ENCODE measurements around the gene INPP4A.
"Not testable (repeated sequence)": the region's sequence is repeated elsewhere in the genome, so short reads cannot be mapped to it uniquely, and the experiment has no call there.

Gene INPP4A

DNA sequence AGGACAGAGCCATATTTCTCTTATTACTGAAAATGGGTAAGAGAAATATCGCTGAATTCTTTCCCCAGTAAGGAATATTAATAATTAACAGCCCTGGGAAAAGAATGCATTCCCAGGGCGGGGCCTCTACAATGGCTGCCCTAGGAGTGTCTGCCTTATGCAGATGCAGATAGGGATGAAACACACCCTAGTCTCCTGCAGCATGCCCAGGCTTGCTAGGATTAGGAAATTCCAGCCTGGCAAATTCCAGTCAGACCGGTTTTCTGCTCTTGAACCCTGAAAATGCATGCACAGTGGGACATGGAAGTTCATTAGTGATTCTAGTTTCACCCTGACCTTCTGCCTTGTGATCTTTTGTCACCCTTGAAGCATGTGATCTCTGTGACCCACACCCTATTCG is 9.0 kb upstream of the INPP4A start:
- H3K27me3 ChIP-seq (ENCODE audit: control insufficient read depth in 5 of 5, insufficient read depth in 4 of 5, low read length in 5 of 5); H3K4me3 ChIP-seq (ENCODE audit: low read depth in 1 of 5, low read length in 5 of 5); H3K9ac ChIP-seq (ENCODE audit: low read length in 5 of 5); H3K36me3 ChIP-seq (ENCODE audit: control insufficient read depth in 5 of 5, insufficient read depth in 5 of 5, low read length in 5 of 5); H3K4me1 ChIP-seq (ENCODE audit: control insufficient read depth in 5 of 5, insufficient read depth in 5 of 5, low read length in 5 of 5); H3K27ac ChIP-seq (ENCODE audit: low read depth, low read length): not testable (repeated sequence)
- H3K9me3 ChIP-seq (ENCODE audit: control insufficient read depth in 5 of 5, low read length in 5 of 5), result peaks cover 0 to 10% (median 4%) of the 10 kb centered on the region in 5 donors

DNA sequence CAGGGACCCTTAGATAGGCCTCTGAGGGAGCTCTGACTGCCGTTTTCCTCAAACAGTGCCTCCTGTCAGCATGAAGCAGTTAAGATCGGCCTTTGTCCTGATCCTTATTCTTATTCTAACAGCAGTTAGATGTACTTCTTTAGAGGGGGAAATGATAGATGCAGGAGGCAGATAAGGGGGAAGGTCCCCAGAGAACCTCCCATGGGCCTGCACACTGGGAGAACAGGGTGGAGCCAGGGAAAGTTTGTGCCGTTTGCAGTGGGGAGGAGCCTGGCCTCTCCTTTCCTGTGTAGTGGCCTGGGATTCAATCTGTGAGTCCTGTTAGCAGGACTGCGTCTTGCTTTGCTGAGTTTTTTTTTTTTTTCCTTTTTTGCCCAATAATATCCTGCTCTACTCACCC is 7.9 kb upstream of the INPP4A start:
- H3K36me3 ChIP-seq (ENCODE audit: control insufficient read depth in 5 of 5, insufficient read depth in 5 of 5, low read length in 5 of 5), result no peaks in the 10 kb centered on the region
- H3K9me3 ChIP-seq (ENCODE audit: control insufficient read depth in 5 of 5, low read length in 5 of 5), result peaks cover 0 to 10% (median 4%) of the 10 kb centered on the region in 5 donors
- H3K4me3 ChIP-seq (ENCODE audit: low read depth in 1 of 5, low read length in 5 of 5), result no peak overlapping the region
- H3K27me3 ChIP-seq (ENCODE audit: control insufficient read depth in 5 of 5, insufficient read depth in 4 of 5, low read length in 5 of 5), result no peaks in the 10 kb centered on the region
- H3K27ac ChIP-seq (ENCODE audit: low read depth, low read length), result no peak overlapping the region
- peaks cover 0 to 8% (median 0%) of the 10 kb centered on the region in 5 donors for H3K4me1 ChIP-seq (ENCODE audit: control insufficient read depth in 5 of 5, insufficient read depth in 5 of 5, low read length in 5 of 5)
- no peak overlapping the region for H3K9ac ChIP-seq (ENCODE audit: low read length in 5 of 5)

DNA sequence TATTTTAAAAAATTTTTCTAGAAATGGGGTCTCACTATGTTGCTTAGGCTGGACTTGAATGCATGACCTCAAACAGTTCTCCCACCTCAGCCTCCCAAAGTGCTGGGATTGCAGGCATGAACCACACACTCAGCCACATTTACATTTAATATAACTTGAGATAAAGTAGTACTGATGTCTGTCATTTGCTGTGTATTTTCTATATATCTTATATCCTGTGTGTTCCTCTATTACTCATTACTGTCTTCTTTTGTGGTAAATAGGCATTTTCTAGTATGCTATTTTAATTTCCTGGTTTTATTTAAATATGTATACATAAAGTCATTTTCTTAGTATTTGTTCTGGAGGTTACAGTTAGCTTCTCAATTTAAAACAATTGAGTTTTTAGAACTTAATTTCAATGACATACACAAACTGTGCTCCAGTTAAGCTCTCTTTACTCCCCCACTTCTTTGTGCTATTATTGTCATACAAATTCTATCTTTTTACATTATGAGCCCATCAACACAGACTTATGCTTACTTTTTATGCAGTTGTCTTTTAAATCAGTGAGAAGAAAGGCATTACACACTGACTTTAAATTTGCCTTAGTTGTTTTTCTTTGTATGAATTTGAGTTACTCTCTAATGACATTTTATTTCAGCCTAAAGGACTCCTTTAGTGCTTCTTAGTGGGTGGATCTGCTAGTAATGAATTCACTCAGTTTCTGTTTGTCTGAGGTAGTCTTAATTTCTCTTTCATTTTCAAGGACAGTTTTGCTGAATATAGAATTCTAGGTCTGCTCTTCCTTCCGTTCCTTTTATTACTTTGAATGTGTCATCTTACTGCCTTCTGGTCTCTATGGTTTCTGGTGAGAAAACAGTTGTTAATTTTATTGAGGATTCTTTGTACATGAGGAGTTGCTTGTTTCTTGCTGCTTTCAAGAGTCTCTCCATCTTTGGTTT is 6.2 kb upstream of the INPP4A start:
- Histone ChIP-seq H3K4me3 (ENCODE audit: low read depth in 1 of 5, low read length in 5 of 5) (no peak overlapping the region), H3K9me3 (ENCODE audit: control insufficient read depth in 5 of 5, low read length in 5 of 5) (peaks cover 0 to 8% (median 4%) of the 10 kb centered on the region in 5 donors), H3K27me3 (ENCODE audit: control insufficient read depth in 5 of 5, insufficient read depth in 4 of 5, low read length in 5 of 5) (no peaks in the 10 kb centered on the region), H3K36me3 (ENCODE audit: control insufficient read depth in 5 of 5, insufficient read depth in 5 of 5, low read length in 5 of 5) (no peaks in the 10 kb centered on the region), H3K9ac (ENCODE audit: low read length in 5 of 5) (no peak overlapping the region), H3K27ac (ENCODE audit: low read depth, low read length) (no peak overlapping the region), H3K4me1 (ENCODE audit: control insufficient read depth in 5 of 5, insufficient read depth in 5 of 5, low read length in 5 of 5) (peaks cover 0 to 8% (median 0%) of the 10 kb centered on the region in 5 donors)

DNA sequence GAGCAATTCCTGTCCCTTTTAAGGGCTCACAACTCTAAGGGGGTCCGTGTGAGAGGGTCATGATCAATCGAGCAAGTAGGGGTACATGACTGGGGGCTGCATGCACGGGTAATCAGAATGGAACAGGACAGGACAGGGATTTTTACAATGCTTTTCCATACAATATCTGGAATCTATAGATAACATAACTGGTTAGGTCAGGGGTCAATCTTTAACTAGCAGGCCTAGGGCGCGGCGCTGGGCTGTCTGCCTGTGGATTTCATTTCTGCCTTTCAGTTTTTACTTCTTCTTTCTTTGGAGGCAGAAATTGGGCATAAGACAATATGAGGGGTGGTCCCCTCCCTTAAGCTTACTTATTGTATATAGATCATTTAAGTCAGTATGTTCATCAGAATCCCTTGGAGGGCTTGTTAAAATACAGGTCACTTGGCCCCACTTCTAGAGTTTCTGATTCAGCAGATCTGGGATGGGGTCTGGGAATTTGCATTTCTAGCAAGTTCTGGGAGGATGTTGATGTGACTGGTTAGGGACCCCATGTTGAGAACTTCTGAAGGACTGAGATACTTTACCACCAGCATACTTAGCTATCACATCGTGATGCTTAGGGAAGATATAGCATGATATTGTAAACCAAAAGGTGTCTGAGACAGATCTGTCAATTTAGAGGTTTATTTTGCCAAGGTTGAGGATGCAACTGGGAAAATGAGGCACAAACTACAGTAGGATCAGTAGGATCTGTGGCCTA is 2.8 kb upstream of the INPP4A start:
- H3K9me3 ChIP-seq (ENCODE audit: control insufficient read depth in 5 of 5, low read length in 5 of 5), result peaks cover 0 to 3% (median 0%) of the 10 kb centered on the region in 5 donors
- H3K27ac ChIP-seq (ENCODE audit: low read depth, low read length), result no peak overlapping the region
- H3K27me3 ChIP-seq (ENCODE audit: control insufficient read depth in 5 of 5, insufficient read depth in 4 of 5, low read length in 5 of 5), result no peaks in the 10 kb centered on the region
- no peaks in the 10 kb centered on the region for H3K36me3 ChIP-seq (ENCODE audit: control insufficient read depth in 5 of 5, insufficient read depth in 5 of 5, low read length in 5 of 5)
- no peak overlapping the region for H3K9ac ChIP-seq (ENCODE audit: low read length in 5 of 5)
- no peak overlapping the region for H3K4me3 ChIP-seq (ENCODE audit: low read depth in 1 of 5, low read length in 5 of 5)
- peaks cover 0 to 25% (median 20%) of the 10 kb centered on the region in 5 donors for H3K4me1 ChIP-seq (ENCODE audit: control insufficient read depth in 5 of 5, insufficient read depth in 5 of 5, low read length in 5 of 5)

DNA sequence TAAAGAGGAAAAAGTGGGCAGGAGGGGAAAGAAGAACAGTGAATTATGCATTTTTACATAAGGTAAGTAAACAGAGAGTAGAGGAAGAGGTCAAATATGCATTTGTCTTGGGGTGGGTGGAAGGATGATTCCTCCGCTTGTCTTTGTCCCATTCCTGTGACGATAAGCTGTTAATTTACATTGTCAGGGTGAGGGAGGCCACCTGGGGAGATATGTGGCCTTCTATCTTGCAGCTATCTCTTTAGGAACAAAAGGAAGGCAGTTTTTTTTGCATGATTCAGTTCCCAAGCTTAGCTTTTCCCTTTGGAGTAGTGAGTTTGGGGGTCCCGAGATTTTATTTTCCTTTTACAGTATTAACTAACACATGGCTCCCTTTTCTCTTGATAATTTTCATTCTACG is 2.2 kb upstream of the INPP4A start:
- Histone ChIP-seq H3K27me3 (ENCODE audit: control insufficient read depth in 5 of 5, insufficient read depth in 4 of 5, low read length in 5 of 5) (no peaks in the 10 kb centered on the region), H3K9me3 (ENCODE audit: control insufficient read depth in 5 of 5, low read length in 5 of 5) (peaks cover 0 to 3% (median 0%) of the 10 kb centered on the region in 5 donors), H3K4me1 (ENCODE audit: control insufficient read depth in 5 of 5, insufficient read depth in 5 of 5, low read length in 5 of 5) (peaks cover 0 to 22% (median 20%) of the 10 kb centered on the region in 5 donors), H3K27ac (ENCODE audit: low read depth, low read length) (no peak overlapping the region), H3K9ac (ENCODE audit: low read length in 5 of 5) (no peak overlapping the region), H3K36me3 (ENCODE audit: control insufficient read depth in 5 of 5, insufficient read depth in 5 of 5, low read length in 5 of 5) (no peaks in the 10 kb centered on the region), H3K4me3 (ENCODE audit: low read depth in 1 of 5, low read length in 5 of 5) (no peak overlapping the region)

DNA sequence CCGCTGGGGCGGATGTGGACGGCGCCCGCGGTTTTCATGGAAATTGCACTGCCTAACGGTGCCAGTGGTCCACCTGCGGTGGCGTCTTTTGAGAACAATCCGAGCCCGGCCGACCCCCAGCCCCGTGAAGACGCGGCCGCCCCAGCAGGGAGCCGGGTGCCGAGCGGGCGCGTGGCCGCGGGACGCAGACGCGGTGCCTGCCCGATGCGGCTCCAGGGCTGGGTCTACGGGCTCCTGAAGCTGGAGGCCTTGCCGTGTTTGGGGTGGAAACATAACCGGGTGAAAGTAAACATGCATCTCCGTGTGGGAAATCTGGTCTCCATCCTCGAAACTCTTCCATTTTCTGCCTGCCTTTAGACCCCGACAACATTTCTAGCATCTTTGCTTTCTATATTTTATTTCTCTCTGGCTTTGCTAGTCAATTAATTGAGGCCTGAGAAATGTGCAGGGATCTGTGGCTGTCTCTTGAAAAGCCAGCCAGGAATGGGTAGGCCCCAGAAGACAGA is 572 bp downstream of the INPP4A start:
- no peaks in the 10 kb centered on the region for H3K9me3 ChIP-seq (ENCODE audit: control insufficient read depth in 5 of 5, low read length in 5 of 5)
- peak overlapping the region; percentile 65 for H3K27ac ChIP-seq (ENCODE audit: low read depth, low read length)
- peak overlapping the region; percentile 71 to 88 (median 87) for H3K4me3 ChIP-seq (ENCODE audit: low read depth in 1 of 5, low read length in 5 of 5)
- H3K27me3 ChIP-seq (ENCODE audit: control insufficient read depth in 5 of 5, insufficient read depth in 4 of 5, low read length in 5 of 5), result no peaks in the 10 kb centered on the region
- no peaks in the 10 kb centered on the region for H3K36me3 ChIP-seq (ENCODE audit: control insufficient read depth in 5 of 5, insufficient read depth in 5 of 5, low read length in 5 of 5)
- H3K9ac ChIP-seq (ENCODE audit: low read length in 5 of 5), result peak overlapping the region; percentile 77 to 89 (median 79)
- peaks cover 0 to 22% (median 20%) of the 10 kb centered on the region in 5 donors for H3K4me1 ChIP-seq (ENCODE audit: control insufficient read depth in 5 of 5, insufficient read depth in 5 of 5, low read length in 5 of 5)

DNA sequence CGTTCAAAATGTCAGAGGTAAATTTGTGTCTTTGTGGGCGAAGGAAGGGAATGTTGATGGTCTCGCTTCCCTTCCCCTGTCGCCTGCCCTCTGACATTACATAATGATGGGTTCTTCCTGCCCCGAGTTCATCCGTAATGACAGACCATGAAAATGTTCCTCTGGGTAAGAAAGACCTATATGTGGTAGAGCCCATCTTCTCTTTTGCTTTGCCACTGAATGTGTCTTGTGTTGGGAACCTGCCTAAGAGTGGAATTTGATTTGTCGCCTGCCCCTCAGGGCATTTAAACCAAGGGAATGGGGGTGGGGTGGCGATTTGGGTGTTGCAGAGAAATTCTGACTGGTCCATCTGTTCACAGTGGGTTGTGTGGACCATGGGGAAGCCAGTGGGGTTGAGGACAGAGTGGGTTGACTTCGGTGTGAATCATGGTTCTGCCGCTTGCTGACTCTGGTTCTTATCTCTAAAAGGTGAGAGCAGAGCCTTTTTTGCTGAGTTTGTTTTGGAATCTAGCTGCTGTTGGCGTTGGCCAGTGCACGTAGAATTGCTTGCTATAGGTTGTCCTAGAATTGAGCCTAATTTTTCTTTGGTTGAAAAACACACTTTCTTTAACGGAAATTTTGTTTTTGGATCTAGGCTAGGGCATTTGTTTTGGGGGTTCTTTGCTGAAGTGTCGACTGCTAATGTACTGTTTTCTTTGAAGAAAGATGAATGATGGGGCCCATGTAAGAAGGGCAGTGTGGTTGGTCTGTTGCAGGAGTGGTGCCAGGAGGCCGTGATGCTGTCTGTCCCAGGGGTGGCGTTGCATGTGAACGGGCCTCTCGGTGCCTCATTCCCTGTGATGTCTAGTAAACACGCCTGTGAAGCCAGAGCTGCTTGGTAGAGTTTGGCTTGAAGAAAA is 1.3 kb downstream of the INPP4A start:
- H3K4me3 ChIP-seq (ENCODE audit: low read depth in 1 of 5, low read length in 5 of 5), result peak overlapping the region; percentile 71 to 88 (median 87)
- H3K9ac ChIP-seq (ENCODE audit: low read length in 5 of 5), result peak overlapping the region; percentile 77 to 89 (median 79)
- H3K36me3 ChIP-seq (ENCODE audit: control insufficient read depth in 5 of 5, insufficient read depth in 5 of 5, low read length in 5 of 5), result no peaks in the 10 kb centered on the region
- no peaks in the 10 kb centered on the region for H3K9me3 ChIP-seq (ENCODE audit: control insufficient read depth in 5 of 5, low read length in 5 of 5)
- H3K27ac ChIP-seq (ENCODE audit: low read depth, low read length), result peak overlapping the region; percentile 65
- H3K27me3 ChIP-seq (ENCODE audit: control insufficient read depth in 5 of 5, insufficient read depth in 4 of 5, low read length in 5 of 5), result no peaks in the 10 kb centered on the region
- H3K4me1 ChIP-seq (ENCODE audit: control insufficient read depth in 5 of 5, insufficient read depth in 5 of 5, low read length in 5 of 5), result peaks cover 0 to 24% (median 23%) of the 10 kb centered on the region in 5 donors

DNA sequence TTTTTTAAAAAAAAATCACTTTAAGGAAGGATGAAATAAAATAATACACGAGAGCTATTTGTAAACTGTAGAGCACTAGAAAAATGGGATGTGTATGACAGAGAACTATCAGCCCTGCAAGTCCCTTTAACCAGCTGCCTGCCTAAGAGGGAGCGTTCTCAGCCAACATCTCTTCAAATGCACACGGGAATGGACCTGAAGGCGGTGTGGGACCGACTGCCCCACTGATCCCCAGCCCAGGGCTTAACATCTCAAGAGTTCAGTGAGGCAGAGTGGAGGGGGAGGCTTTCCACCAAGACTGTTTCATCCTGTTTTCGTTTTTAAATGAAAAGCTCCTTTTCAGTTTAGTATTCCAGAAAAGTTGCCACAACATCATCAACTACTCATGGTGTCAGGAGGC is 2.2 kb downstream of the INPP4A start:
- peaks cover 0 to 29% (median 24%) of the 10 kb centered on the region in 5 donors for H3K4me1 ChIP-seq (ENCODE audit: control insufficient read depth in 5 of 5, insufficient read depth in 5 of 5, low read length in 5 of 5)
- H3K36me3 ChIP-seq (ENCODE audit: control insufficient read depth in 5 of 5, insufficient read depth in 5 of 5, low read length in 5 of 5), result no peaks in the 10 kb centered on the region
- no peaks in the 10 kb centered on the region for H3K27me3 ChIP-seq (ENCODE audit: control insufficient read depth in 5 of 5, insufficient read depth in 4 of 5, low read length in 5 of 5)
- no peak overlapping the region for H3K27ac ChIP-seq (ENCODE audit: low read depth, low read length)
- H3K9me3 ChIP-seq (ENCODE audit: control insufficient read depth in 5 of 5, low read length in 5 of 5), result no peaks in the 10 kb centered on the region
- peak overlapping the region in 1 of 5 donors; percentile 42 for H3K9ac ChIP-seq (ENCODE audit: low read length in 5 of 5)
- H3K4me3 ChIP-seq (ENCODE audit: low read depth in 1 of 5, low read length in 5 of 5), result no peak overlapping the region

DNA sequence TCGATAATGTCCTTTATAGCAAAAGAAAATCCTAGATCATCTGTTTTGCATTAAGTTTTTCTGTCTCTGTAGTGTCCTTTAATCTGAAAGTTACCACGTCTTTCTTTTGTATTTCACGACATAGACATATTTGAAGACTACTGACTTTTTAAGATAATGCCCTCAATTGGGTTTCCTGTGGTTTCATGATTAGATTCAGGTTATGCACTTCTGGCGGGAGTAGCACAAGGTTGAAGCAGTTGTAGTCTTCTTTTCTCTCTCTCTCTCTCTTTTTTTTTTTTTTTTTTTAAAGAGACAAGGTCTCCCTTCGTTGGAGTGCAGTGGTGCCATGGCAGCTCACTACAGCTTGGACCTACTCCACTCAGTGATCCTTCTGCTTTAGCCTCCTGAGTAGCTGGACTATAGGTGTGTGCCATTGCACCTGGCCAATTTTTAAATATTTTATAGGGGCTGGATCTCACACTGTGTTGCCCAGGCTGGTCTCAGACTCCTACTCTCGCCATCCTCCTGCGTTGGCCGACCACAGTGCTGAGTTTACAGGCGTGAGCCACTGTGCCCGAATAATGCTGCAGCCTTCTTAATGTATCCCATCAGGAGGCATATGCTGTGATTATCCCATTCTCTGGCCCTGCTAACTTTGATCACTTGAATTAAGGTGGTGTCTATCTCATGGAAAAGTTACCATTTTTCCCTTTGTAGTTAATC is 3.9 kb downstream of the INPP4A start:
- Histone ChIP-seq H3K36me3 (ENCODE audit: control insufficient read depth in 5 of 5, insufficient read depth in 5 of 5, low read length in 5 of 5) (no peaks in the 10 kb centered on the region), H3K27me3 (ENCODE audit: control insufficient read depth in 5 of 5, insufficient read depth in 4 of 5, low read length in 5 of 5) (no peaks in the 10 kb centered on the region), H3K4me1 (ENCODE audit: control insufficient read depth in 5 of 5, insufficient read depth in 5 of 5, low read length in 5 of 5) (peaks cover 0 to 45% (median 24%) of the 10 kb centered on the region in 5 donors), H3K27ac (ENCODE audit: low read depth, low read length) (no peak overlapping the region), H3K9me3 (ENCODE audit: control insufficient read depth in 5 of 5, low read length in 5 of 5) (no peaks in the 10 kb centered on the region), H3K9ac (ENCODE audit: low read length in 5 of 5) (no peak overlapping the region), H3K4me3 (ENCODE audit: low read depth in 1 of 5, low read length in 5 of 5) (no peak overlapping the region)
